ENCODE data around the gene TAF11.
"Not testable (repeated sequence)": the region's sequence is repeated elsewhere in the genome, so short reads cannot be mapped to it uniquely, and the experiment has no call there.

The TAF11 gene

DNA sequence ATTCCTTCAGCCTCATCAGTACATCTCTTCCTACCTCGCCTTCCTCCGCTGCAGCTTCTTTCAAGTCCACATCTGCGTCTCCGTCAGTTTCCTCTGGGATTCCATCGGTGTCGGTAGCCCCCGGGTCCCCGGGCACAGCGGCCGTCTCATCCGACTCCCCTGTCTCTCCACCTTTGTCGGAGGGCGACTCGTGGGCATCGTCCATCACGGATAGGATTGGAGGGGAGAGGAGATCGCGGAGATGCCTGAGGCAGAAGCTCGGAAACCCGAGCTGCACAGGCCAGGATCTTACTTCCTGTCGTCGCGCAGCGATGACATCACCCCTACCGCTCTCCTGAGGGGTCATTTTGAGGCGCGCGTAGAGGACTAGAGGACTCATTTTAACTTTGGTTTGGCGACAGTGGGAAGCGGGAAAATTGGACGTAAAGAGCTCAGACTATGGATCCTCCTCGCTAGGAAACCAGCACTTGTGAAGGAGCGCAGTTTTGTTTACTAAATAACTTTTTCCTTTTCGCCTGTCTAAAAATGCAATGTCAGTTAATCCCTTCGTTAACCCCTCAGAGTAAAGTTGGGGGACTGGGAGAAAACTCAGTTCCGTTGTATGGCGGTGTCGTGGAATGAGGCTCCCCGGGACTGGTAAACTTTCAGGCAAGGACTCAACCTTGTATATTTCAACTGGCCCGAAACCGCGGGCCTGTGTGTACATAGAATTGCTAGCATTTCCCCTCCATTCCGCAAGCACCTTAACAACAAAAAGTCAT, at the start of gene TAF11:
Gene TAF11 (minus strand): TSS at position 290 of the 761 bp plus-strand sequence. CDS start 85 bp downstream, at position 205.
- peak; percentile 93 for DNase-seq

DNA sequence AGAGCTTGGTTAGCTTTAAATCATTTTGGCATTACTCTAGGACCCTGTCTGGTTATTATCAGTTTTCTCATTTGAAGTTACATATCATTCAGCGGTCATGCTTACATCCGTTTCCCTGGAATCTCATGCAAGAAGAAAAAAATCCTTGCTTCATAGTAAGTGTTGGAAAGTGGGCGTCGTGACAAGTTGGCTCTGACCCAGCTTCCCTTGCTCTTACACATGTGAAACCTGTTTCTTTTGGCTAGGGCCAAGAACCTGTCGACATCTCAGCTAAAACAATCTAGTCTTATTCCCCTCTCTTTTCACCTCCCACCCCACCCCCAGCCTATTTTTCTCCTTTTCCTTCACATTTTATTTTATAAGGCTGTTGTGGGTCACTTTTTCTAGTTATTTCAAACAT, 46.7 kb upstream of the TAF11 start:
- peak; percentile 82 for DNase-seq

DNA sequence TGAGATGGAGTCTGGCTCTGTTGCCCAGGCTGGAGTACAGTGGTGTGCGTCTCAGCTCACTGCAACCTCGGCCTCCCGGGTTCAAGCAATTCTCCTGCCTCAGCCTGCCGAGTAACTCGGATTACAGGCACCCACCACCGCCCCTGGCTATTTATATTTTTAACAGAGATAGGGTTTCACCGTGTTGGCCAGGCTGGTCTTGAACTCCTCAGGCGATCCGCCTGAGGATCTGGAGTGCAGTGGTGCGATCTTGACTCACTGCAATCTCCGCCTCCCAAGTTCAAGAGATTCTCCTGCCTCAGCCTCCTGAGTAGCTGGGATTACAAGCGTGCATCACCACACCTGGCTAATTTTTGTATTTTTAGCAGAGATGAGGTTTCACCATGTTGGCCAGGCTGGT, 44.4 kb upstream of the TAF11 start:
- DNase-seq: not testable (repeated sequence)

GRCh38 chr6:34930221-34930620, 42.4 kb upstream of the TAF11 start:
- no peak for DNase-seq

DNA sequence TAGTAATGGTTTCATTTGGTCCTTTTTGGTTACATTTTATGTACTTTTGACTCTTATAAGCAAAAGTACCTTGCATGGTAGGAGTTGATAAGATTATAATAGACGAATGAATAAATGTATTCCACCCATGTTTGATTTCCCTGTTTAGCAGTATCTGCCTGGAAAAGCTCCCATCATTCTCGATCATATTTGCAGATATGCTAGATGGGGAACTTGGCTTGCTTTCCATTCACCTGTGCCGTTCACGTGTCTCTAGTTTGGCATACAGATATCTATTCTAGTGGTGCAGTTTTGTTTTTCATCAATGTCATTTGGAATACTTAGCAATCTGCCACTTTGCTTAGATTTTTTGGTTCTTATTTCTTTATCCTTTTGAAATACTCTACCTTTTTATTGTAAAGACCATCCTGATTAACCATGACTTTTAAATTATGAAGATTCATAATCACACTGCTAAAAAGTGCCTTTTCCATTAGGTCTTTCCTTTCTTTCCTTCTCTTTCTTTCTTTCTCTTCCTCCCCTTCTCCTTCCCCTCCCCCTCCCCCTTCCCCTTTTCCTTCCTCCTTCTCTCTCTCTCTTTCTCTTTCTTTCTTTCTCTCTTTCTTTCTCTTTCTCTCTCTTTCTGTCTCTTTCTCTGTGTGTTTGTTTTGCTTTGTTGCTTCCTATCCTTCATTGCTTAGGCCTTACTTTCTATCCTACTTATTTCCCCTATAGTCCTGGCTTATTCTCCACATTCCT, 41.6 kb upstream of the TAF11 start:
- no peak for DNase-seq

DNA sequence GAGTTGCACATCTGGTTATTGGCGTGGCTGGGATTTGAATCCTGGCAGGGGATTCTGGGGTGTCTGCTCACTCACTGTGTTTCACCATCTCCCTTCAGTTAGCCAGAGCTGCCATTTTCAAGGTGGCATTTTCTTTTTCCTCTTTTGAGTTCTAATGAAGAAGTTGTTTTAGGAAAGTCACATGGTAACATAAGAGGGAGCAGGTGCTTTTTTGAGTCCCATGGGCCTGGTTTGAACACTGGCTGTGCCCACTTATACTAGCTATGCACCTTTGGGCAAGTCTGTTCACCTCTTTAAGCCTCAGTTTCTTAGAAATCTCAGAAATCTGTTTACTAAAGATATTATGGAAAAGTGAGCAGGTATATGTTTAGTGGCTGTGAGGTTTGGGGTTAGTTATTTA, 40.9 kb upstream of the TAF11 start:
- no peak for DNase-seq

GRCh38 chr6:34928220-34928619, 40.4 kb upstream of the TAF11 start:
- DNase-seq: no peak

DNA sequence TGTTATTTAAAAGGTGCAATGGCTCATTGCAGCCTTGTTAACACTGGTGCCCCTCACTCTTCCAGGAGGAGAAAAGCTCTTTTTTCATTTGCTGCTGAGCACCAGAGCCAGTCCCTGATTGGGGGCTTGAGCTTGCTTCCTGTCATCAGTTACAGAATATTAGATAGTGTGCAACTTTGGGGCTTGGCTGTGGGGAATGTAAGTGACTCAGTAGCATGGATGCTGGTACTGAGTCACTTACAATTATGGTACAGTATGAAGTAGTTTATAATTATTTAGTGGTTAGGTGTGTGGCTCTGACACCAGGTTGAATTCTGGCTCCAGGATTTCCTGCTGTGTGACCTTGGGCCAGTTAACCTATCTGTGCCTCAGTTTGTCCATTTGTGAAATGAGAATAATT, 38.8 kb upstream of the TAF11 start:
- peak; percentile 59 for DNase-seq

- no peak for DNase-seq
Observed at GRCh38 chr6:34924831-34925625, 37.2 kb upstream of the TAF11 start.

DNA sequence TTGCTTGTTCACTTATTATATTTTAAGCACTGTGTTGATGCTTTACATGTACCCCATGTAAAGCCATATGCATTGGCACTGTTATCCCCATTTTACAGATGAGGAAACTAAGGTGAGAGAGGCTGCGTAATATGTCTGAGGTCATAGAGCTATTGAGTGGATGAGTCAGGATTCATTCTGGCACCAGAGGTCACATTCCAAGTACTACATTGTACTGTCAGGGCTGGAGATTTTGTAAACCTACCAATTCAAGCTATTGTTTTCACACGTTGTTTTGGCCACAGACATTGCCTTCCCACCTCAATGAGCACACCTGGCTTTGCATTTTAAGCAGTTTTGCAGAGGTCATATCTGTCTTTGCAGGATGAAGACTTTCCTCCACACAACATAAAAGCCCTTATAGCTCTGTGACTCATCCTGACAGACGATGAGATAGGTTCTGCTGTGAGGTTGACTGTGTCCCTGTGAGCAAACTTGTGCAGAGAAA, 34.4 kb upstream of the TAF11 start:
- DNase-seq: peak; percentile 44

DNA sequence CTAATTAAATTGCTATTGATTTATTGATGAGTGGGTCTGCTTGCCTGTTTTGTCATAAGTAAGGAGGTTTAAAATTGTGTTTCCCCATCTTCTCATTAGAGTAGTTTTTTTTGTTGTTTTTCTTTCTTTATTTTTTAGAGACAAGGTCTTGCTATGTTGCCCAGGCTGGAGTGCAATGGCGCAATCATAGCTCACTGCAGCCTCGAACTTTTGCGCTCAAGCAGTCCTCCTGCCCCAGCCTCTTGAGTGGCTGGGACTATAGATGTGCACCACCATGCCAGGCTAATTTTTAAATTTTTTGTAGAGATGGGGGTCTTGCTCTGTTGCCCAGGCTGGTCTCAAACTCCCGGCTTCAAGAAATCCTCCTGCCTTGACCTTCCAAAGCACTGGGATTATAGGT, 32.3 kb upstream of the TAF11 start:
- DNase-seq: no peak

DNA sequence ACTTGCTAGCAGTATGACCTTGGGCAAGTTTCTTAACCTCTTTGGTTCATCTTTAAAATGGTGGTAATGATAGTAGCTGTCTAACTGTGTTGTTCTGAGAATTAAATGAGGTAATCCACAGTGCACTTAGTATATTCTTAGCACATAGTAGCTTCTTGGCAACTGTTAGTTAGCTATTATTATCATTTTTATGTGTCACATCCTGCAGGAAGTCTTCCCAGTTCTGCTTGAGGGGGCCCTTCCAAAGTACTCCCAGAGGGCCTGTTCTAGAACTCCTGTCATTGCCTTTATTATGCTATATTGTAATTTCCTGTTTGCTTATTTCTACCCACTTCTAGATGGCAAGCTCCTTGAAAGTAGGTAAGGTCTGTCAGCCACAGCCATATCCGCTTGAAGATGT, 31.8 kb upstream of the TAF11 start:
- peak; percentile 21 for DNase-seq

GRCh38 chr6:34917626-34918285, 29.9 kb upstream of the TAF11 start:
- DNase-seq: no peak

DNA sequence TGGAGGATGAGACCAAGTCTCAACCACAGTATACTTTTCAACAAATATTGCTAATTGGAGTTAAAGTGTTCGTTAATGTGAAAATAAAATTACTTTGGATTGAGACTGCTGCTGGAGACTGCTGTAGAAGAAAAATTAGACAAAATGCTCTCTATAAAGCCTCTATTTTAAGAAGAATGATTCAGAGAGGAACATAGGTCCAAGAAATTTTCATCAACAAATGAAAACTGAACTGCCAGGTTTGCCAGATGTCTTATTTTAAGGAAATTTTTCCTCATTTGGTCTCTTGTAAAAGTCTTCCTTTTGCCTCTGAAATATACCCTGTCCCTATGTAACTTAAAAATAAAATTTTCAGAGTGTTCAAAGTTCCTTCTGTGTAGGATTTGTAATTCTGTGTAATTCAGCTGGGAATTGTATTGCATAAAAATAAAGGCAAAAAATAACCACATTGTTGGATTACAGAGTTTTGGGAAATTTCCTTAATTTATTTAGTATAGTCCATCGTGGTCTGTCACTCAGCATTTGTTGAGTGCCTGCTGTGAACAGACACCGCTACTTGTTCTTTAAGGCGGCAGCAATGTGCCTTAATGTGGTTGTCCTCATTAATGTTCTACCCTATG, 28.6 kb upstream of the TAF11 start:
- DNase-seq: no peak

DNA sequence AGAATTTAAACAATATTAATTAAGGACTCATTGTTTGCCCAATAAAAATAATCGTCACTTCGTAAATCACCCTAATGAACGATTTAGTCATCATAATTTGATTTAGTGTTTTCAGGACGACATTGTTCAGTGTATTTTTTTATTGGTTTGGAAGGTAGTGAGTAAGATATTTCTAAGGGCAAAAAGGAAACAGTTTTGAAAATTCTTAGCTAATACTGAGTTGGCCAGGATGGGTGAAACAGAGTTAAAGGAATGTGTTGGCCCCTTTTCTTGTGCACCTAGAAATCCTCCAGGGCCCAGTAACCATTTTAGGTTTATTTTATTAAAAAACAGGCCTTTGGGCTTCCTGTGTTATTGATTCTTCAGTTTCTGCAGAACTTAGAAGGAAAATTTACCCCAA, 26.5 kb upstream of the TAF11 start:
- peak; percentile 19 for DNase-seq

DNA sequence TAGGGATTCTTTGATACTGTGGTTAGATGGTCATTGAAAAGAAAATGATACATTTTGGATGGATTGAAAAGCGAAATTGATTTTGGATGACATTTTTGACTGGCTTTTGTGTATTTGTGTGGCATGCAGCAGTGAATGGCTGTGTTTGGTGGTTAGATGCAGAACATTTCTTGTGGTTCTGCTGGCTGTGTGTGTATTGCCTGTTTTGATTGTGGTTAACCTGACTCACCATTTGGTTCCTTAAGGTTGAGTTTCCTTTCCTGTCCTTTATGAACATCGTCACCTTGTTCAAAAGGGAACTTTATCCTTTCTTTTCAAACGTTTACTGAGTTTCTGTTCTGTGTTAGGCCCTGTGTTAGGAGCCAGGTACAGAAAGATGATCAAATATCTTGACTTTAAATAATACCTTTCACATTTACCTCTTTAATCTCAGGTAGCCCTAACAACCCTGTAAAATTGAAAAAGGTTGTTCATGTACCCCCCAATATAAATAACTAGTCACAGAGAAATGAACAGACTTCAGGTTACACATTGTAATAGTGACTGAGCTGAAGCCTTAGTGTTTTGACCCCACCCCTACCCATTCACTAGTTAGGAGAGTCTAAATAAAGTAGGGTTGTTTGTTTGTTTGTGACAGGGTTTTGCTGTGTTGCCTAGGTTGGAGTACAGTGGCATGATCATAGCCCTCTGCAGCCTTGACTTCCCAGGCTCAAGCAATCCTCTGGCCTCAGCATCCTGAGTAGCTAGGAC, 25.0 kb upstream of the TAF11 start:
- peak; percentile 71 for DNase-seq

DNA sequence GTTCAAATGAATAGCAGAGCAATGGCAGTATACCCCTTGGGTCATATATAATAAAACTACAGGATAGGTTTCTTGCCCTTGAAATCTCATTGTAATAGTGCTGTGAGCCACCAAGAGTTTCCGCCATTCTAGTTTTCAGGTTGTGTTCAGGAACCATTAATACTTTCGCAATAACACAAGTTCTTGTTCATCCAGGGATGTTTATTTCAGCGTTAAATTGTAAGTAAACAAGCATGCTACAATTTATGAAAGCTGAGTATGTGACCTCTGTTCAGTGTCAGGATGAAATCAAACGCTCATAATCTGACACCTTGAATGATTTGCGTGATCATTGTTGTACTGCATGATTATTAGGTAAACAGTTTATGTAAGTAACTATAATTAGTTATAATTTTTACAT, 24.0 kb upstream of the TAF11 start:
- DNase-seq: no peak

GRCh38 chr6:34909320-34909883, 21.6 kb upstream of the TAF11 start:
- no peak for DNase-seq

GRCh38 chr6:34908194-34908593, 20.4 kb upstream of the TAF11 start:
- DNase-seq: no peak

- DNase-seq: no peak
Observed at GRCh38 chr6:34906826-34907225, 19.0 kb upstream of the TAF11 start.

GRCh38 chr6:34904990-34905613, 17.3 kb upstream of the TAF11 start:
- no peak for DNase-seq
